ENCODE measurements around the gene LPP. TPM values are rescaled to one million over a fixed set of nuclear protein-coding genes. Genes with fewer than 3 reads are reported as not detected.

LPP gene
- total RNA-seq, 1 donor from 2014 or later = 23.1 TPM

GRCh38 chr3:188349351-188349901 is 195.5 kb downstream of the LPP start:
- no peak for TF ChIP-seq CTCF (IDR thresholded peaks at IDR 0.05; ENCODE audit: partially characterized antibody, unreplicated experiment)
- H3K4me1 Mint-ChIP-seq (ENCODE audit: low read depth, unreplicated experiment) = no peaks in the 10 kb centered on the region
- no peak overlapping the region for H3K4me3 Mint-ChIP-seq (ENCODE audit: unreplicated experiment)
- DNase-seq = no peak
- H3K27ac Mint-ChIP-seq (ENCODE audit: unreplicated experiment) = no peak overlapping the region
- no peaks in the 10 kb centered on the region for H3K36me3 Mint-ChIP-seq (ENCODE audit: unreplicated experiment)
- no peaks in the 10 kb centered on the region for H3K27me3 Mint-ChIP-seq (ENCODE audit: unreplicated experiment)
- no peaks in the 10 kb centered on the region for H3K9me3 Mint-ChIP-seq (ENCODE audit: unreplicated experiment)

- H3K9me3 Mint-ChIP-seq (ENCODE audit: unreplicated experiment) = no peaks in the 10 kb centered on the region
- H3K27me3 Mint-ChIP-seq (ENCODE audit: unreplicated experiment) = no peaks in the 10 kb centered on the region
- no peak for TF ChIP-seq CTCF (IDR thresholded peaks at IDR 0.05; ENCODE audit: partially characterized antibody, unreplicated experiment)
- no peak overlapping the region for H3K4me3 Mint-ChIP-seq (ENCODE audit: unreplicated experiment)
- no peaks in the 10 kb centered on the region for H3K36me3 Mint-ChIP-seq (ENCODE audit: unreplicated experiment)
- no peaks in the 10 kb centered on the region for H3K4me1 Mint-ChIP-seq (ENCODE audit: low read depth, unreplicated experiment)
- DNase-seq = no peak
- no peak overlapping the region for H3K27ac Mint-ChIP-seq (ENCODE audit: unreplicated experiment)
Observed at GRCh38 chr3:188349933-188350332, 196.0 kb downstream of the LPP start.

GRCh38 chr3:188350961-188351360 is 197.0 kb downstream of the LPP start:
- Mint-ChIP-seq H3K4me1 (ENCODE audit: low read depth, unreplicated experiment) (no peaks in the 10 kb centered on the region), H3K27ac (ENCODE audit: unreplicated experiment) (no peak overlapping the region), H3K27me3 (ENCODE audit: unreplicated experiment) (no peaks in the 10 kb centered on the region), H3K36me3 (ENCODE audit: unreplicated experiment) (no peaks in the 10 kb centered on the region), H3K4me3 (ENCODE audit: unreplicated experiment) (no peak overlapping the region), H3K9me3 (ENCODE audit: unreplicated experiment) (no peaks in the 10 kb centered on the region)
- DNase-seq = no peak
- TF ChIP-seq CTCF (IDR thresholded peaks at IDR 0.05; ENCODE audit: partially characterized antibody, unreplicated experiment) = no peak

GRCh38 chr3:188351648-188352047 is 197.7 kb downstream of the LPP start:
- Mint-ChIP-seq H3K36me3 (ENCODE audit: unreplicated experiment) (no peaks in the 10 kb centered on the region), H3K4me3 (ENCODE audit: unreplicated experiment) (no peak overlapping the region), H3K9me3 (ENCODE audit: unreplicated experiment) (no peaks in the 10 kb centered on the region), H3K27me3 (ENCODE audit: unreplicated experiment) (no peaks in the 10 kb centered on the region), H3K27ac (ENCODE audit: unreplicated experiment) (no peak overlapping the region), H3K4me1 (ENCODE audit: low read depth, unreplicated experiment) (no peaks in the 10 kb centered on the region)
- no peak for DNase-seq
- TF ChIP-seq CTCF (IDR thresholded peaks at IDR 0.05; ENCODE audit: partially characterized antibody, unreplicated experiment) = no peak

- DNase-seq = no peak
- Mint-ChIP-seq H3K27ac (ENCODE audit: unreplicated experiment) (no peak overlapping the region), H3K9me3 (ENCODE audit: unreplicated experiment) (no peaks in the 10 kb centered on the region), H3K4me1 (ENCODE audit: low read depth, unreplicated experiment) (no peaks in the 10 kb centered on the region), H3K4me3 (ENCODE audit: unreplicated experiment) (no peak overlapping the region), H3K36me3 (ENCODE audit: unreplicated experiment) (no peaks in the 10 kb centered on the region), H3K27me3 (ENCODE audit: unreplicated experiment) (no peaks in the 10 kb centered on the region)
- no peak for TF ChIP-seq CTCF (IDR thresholded peaks at IDR 0.05; ENCODE audit: partially characterized antibody, unreplicated experiment)
Observed at GRCh38 chr3:188352196-188352927, 198.4 kb downstream of the LPP start.

Data from glutamatergic neuron (in vitro differentiated cells).